Cerebellar cortex (tissue), 1 donor: ENCODE data around the gene TSSC4.

Experiments used
- DNase-seq: peaks from one replicate; pipeline ENCODE4 v3.0.0-alpha.2; 2015; ENCODE audit warnings: low spot score

The TSSC4 gene

DNA sequence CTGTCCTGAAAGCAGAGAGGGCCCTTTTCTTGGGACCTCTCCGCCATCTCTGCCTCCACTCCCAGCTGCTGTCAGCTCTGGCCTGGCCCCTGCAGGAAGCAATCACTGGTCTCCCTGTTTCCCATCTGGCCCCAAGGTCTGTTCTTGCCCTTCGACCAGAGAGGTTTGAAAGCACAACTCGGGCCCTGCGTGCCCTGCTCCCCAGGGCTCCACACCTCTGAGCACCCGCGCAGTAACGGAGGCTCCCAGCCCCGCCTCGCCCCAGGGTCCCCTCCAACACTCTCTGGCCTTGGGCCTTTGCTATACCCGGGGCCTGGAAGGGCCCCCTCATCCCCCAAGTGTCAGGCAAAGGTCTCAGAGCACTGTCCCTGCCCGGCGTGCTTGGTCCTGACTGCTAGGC, 31.2 kb upstream of the TSSC4 start:
- no peak for DNase-seq

DNA sequence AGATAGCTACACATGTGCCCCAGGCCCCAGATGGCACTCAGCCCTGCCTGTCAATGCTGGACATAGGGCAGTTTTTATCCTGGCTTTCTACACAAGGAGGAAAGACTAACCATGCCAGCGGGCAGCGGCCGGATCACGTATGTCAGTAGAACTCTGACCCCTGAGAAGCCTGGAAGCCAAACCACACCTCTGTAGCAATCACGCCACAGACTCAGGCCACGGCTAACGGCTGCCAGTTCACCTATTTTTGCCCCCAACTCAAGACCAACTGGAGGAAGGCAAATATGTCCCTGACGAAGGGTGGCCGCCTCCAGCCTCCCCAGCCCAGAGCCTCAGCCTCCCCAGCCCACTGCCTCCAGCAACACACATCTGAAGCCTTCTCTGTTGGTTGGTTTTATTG, 30.7 kb upstream of the TSSC4 start:
- no peak for DNase-seq

DNA sequence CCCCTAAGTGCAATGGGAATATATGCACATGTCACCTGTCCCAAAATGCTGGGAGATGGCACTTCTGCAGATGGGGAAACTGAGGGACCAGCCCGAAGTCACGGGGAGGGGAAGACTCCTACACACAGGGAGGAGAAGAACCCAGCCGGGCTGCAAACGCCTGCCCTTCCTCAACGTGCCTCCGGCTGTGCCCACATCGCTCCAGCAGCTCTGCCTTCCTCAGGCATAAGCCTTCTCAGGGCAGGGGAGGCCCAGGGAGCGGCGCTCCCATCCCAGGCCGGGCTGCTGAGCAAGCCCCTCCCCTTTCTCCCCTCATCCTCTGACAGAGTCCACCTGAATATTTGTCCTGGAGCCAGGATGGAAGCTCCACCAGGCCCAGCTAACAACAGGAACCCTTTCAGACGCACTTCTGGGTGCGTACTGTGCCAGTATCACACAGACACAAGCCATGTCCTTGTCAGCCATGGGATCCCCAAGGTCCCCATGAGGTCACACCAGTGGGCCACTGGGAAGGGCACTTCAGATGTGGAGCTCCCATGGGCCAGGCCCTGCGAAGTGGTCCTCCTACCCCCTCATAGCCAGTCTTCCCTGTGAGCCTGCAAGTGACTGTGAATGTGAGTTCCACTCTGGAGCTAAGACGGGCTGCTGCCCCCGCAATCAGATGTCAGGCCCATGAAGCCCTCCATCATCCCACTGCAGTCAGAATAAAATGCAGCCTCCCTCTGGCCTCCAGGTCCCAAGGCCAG, 25.9 kb upstream of the TSSC4 start:
- DNase-seq, result no peak

DNA sequence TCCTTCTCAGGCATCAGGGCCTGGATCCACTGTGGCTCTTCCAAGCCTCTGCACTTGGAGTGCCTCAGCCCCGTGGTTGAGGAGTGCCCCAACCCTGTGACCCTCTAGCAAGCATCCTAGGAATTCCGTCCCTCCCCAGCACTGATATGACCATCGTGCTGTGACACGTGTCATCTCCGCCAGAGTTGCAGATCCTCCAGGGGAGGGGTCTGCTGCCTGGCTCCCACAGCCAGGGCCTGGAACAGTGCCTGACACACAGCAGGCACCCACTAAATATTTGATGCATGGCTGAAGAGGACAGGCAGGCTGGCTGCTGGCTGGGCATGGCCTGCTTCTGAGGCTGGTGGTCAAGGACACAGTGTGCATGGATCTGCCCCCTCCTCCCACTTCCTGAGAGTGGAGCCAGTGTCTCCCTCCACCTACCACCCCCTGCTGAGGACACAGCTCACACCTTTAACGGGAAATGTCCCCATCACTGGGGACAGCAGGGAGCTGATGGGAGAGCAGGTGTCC, 25.2 kb upstream of the TSSC4 start:
- DNase-seq, result peak; percentile 33

- DNase-seq, result no peak
Observed at GRCh38 chr11:2375964-2376551, 24.5 kb upstream of the TSSC4 start.

DNA sequence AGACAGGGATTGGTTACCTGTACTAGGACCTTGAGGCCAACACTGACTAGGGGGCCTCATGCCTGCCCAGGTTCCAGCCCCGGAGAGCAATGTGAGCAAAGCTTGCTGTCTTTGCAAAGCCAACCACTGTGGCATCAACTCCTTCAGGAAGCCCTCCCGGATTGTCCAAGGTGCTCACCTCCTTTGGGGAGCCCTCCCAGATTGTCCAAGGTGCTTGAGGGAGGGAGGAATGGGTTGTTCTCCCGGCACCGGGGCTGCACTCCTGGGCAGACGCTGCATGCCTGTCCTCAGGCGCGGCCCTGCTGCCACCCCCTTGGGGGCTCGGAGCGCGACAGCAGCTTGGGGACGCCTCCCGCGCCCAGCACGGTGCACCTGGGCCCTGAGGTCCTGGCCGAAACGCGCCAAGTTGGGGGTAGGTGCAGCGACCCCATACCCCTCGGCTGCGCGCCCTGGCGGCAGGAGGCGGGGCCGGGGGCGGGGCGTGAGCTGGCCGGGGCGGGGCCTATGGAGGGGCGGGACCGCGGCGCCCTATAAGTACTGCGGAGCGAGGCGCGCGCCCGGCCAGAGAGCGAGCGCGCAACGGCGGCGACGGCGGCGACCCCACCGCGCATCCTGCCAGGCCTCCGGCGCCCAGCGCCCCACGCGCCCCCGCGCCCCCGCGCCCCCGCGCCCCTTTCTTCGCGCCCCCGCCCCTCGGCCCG, 23.6 kb upstream of the TSSC4 start, which contains the start of gene CD81:
CD81 (plus strand) TSS at position 560 of the 701 bp plus-strand sequence. CDS start 240 bp downstream, outside the sequence.
- peak; percentile 40 for DNase-seq

GRCh38 chr11:2377511-2378443, 22.8 kb upstream of the TSSC4 start:
- DNase-seq, result no peak

GRCh38 chr11:2378527-2379210, 21.9 kb upstream of the TSSC4 start:
- DNase-seq, result no peak

DNA sequence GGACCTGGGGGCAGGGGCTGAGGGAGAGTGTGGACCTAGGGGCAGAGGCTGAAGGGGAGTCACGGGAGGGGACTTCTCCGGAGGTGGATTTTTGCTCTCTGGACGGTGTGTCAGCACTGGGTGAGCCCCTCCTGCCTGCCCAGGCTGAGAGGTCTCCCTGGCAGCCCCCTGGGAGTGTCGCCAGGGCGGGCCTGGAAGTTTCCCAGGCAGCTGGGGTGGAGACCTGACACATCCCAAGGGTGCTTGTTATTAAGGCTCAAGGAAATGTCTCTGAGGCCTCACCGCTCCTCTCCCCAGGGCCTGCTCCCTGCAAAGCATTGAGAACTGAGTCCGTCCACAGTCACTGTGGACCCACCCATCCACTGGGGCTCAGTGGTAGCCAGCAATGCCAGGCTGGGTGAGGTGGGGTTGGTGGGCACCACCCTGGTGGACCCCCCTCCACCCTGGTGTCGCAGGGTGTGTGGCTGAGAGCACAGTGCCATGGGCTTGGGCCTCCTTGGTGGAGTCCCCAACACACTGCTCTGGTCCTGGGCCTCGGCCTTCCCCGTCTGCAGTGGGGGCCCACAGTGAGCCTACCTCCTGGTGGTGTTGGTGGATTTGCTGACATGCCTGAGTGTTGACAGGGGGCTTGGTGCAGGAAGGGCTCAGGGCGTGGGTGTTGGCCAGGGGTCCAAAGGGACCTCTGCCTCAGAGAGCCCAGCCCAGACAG, 20.9 kb upstream of the TSSC4 start:
- DNase-seq, result no peak

DNA sequence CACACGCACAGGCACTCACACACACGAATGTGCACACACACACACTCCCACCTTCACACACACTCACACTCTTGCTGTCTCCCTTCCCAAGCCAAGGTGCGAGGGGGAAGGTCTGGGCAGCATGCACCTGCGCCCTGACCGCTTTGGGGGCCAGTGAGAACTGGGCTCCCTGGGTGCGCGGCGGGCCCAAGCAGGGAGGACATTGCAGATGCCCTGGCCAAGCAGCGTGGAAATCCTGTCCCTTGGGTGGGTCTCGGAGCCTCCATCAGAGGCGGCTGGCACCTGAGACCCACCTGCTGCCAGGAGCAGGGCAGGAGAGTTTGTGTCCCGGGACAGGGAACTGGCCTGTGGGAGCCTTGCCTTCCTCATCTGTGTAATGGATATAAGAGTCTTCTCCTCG, 20.2 kb upstream of the TSSC4 start:
- DNase-seq, result no peak

DNA sequence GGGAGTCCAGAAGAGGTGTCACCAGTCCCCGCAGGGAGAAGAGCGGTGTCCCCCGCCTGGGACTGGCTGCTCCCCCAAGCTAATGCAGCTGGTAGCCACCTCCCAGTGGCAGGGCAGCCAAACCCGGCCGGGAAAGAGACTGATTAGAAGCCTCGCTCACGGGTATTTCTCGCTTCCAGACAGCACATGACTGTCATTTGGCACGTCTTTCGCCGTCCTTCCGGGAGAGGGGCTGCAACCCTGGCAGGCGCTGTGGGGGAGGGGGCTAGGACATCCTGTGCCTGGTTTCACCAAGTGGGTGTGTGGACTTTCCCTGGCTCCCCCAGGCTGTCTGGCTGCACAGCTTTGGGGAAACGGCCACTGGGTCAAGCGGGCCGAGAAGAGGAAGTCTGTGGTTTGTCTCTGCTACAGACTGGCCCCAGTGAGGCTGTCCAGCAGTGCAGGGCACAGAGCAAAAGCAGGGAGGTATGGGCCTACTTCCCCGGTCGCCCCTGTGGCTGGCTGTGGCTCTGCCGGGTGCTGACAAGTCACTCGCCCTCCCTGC, 19.7 kb upstream of the TSSC4 start:
- DNase-seq, result no peak

DNA sequence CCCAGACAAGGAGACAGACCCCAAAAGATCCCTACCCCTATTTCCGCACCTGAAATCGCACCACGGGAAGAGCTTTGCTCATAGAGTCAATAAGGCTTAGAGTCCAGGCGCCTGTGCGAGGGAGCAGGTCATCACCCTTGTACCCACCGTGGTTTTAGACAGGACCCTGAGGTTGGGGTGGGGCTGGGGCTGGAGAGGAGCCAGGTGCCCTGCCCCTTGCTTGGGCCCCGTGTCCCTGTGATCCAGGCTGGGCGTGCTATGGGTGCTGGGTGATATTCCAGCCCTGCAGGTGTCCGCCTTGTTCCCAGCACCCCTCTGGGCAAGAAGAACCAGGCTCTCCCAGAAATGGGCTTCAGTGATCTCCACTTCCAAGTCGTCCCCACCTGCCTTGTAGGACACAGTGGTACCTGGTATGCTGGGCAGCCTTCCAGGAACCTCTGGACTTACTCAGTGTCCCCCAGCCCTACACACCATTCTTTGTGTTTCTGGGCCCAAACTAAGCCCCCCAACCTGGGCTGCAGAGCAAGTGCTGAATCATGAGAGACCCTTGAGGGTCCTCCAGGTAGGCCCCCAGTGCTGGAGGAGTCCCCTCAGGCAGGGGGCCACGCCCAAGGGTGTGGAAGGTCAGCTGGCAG, 18.9 kb upstream of the TSSC4 start:
- DNase-seq, result no peak

DNA sequence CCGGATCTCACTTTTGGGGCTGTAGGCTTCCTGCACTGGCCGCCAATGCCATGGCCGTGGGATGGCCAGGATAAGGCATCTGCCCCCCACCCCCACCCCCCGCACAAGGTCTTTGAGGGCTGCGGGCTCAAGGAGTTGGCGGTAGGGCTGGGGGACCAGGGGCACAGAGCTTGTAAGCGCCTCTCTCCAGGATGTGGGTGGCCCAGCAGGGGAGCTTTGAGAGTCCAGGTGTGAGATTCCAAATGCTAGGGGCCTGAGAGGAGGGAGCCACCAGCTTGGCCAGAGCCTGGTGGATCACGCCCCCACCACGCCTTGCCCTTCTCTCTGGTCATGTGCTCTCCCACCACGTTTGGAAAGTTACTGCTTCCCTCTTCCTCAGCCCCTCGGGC, 18.4 kb upstream of the TSSC4 start:
- DNase-seq, result no peak

DNA sequence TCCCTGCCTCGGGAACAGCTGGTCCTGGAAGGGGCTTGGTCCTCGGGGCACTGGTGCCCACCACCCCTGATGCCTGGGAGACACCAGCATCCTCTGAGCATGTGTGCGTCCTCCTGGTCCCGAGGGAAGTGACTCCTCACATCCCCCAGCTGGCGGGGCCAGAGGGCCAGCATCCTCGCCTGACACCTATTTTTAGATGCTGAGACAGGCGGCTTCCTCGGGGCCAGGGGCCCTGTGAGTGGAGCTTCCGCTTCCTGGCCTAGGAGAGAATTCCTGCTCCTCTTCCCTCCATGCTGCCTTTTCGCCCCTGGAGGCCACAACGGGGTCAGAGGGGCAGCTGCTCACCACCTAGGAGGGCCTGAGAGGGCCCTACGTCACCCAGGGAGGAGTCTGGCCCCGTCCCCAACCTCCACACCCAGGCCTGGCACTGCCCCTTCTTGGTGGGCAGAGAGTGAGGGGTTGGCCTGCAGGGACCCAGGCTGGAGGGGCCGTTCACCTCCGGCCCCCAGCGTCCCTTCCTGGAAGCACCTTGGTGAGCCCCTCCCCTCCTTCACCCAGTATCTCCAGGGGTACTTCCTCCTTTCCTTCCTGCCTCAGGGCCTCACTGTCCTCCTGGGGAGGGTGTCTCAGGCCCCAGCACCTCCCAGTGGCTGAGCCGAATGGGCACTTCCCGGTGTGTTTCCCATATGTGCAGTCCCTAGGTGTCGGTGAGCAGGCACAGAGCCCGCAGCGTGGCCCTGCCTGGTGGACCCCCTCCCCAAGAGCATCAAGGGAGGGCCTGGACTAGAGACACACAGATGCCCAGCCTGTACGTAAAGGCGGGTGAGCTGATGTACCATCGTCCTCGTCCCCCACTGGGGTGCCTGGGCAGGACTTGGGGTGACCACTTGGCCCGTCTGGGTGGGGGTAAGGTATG, 17.4 kb upstream of the TSSC4 start:
- DNase-seq, result peak; percentile 22

- DNase-seq, result no peak
Observed at GRCh38 chr11:2383852-2384804, 16.4 kb upstream of the TSSC4 start.

DNA sequence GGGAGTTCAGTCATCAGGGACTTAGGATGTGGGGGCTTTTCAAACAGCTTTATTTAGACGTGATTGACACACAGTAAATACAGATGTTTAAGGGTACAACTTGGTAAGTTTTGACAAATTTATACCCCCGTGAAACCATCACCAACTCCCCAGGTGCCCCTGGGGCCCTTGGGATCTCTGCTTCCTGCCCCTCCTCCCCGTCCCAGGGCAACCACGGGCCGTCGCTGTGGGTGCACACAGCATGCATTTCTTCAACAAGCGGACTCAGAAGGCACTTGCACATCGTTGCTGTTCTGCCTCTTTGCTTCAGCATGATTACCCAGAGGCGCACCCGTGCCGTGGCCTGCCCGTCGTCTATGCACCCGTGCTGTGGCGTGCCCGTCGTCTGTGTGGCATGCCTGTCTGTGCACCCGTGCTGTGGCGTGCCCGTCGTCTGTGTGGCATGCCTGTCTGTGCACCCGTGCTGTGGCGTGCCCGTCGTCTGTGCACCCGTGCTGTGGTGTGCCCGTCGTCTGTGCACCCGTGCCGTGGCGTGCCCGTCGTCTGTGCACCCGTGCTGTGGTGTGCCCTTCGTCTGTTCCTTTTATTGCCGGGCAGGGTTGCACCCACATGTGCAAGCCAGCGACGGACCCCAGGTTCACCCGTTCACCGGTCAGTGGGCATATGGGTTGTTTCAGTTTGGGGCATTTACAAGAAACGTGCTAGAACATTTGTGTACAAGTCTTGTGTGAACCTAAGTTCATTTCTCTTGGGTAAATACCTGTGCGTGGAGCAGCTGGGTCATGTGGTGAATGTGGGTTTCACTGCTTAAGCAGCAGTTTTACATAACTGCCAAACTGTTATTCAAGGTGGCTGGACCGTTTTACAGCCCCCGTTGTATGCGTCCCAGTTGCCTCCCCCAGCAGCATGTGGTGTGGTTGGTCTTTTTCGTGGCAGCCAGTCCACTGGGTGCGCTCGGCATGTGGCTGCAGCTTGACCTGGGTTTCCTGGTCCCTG, 15.1 kb upstream of the TSSC4 start:
- DNase-seq, result no peak
